Measurements from ENCODE around the gene PCBP2. TPM values are rescaled to one million over a fixed set of nuclear protein-coding genes. Genes with fewer than 3 reads are reported as not detected.

PCBP2 gene
- total RNA-seq, 4 donors from 2014 or later, result 493 to 555 (median 514) TPM

- Histone ChIP-seq H3K27me3 (no peaks in the 10 kb centered on the region), H3K9me3 (no peaks in the 10 kb centered on the region), H3K4me1 (peaks cover 10 to 26% of the 10 kb centered on the region in 2 donors), H3K27ac (no peak overlapping the region), H3K36me3 (peaks cover 12 to 22% of the 10 kb centered on the region in 2 donors), H3K4me3 (replicated peaks in 1 of 3) (no peak overlapping the region)
- TF ChIP-seq POLR2A (IDR thresholded peaks at IDR 0.05) (no peak), CTCF (IDR thresholded peaks at IDR 0.05) (no peak)
- intact Hi-C loops (cut with DNase I), result loop anchor here (5.0 to 10.0 kb wide), 2 partner anchors 49 to 181 kb away; partner anchors contain the start of gene AAAS
- DNase-seq, result no peak
- 85 to 87% methylated on average over 13 to 19 of the region's 19 CpGs for WGBS, 2 donors
These were observed 53.9 kb downstream of the PCBP2 start for GRCh38 chr12:53505555-53506449.

- H3K4me3 ChIP-seq (replicated peaks in 1 of 3), result no peak overlapping the region
- TF ChIP-seq CTCF (IDR thresholded peaks at IDR 0.05) (no peak), POLR2A (IDR thresholded peaks at IDR 0.05) (no peak)
- no peak for DNase-seq
- intact Hi-C loops (cut with DNase I), result loop anchor here (5.0 to 10.0 kb wide), 2 partner anchors 49 to 182 kb away; partner anchors contain the start of gene AAAS
- H3K9me3 ChIP-seq, result no peaks in the 10 kb centered on the region
- H3K36me3 ChIP-seq, result peaks cover 12 to 22% of the 10 kb centered on the region in 2 donors
- 31 to 49% methylated on average over 2 of the region's 2 CpGs for WGBS, 2 donors
- no peak overlapping the region for H3K27ac ChIP-seq
- H3K27me3 ChIP-seq, result no peaks in the 10 kb centered on the region
- H3K4me1 ChIP-seq, result peaks cover 9 to 25% of the 10 kb centered on the region in 2 donors
These were observed 54.5 kb downstream of the PCBP2 start for GRCh38 chr12:53506450-53506785.

- intact Hi-C loops (cut with DNase I), result loop anchor here (5.0 to 10.0 kb wide), 2 partner anchors 50 to 182 kb away; partner anchors contain the start of gene AAAS
- 88 to 93% methylated on average over 8 to 9 of the region's 9 CpGs for WGBS, 2 donors
- Histone ChIP-seq H3K36me3 (peaks cover 12 to 23% of the 10 kb centered on the region in 2 donors), H3K27ac (no peak within 1 kb of the TSS), H3K9me3 (no peaks in the 10 kb centered on the region), H3K4me3 (replicated peaks in 1 of 3) (no peak within 1 kb of the TSS), H3K4me1 (peaks cover 3 to 19% of the 10 kb centered on the region in 2 donors), H3K27me3 (no peaks in the 10 kb centered on the region)
- TF ChIP-seq CTCF (IDR thresholded peaks at IDR 0.05) (no peak), POLR2A (IDR thresholded peaks at IDR 0.05) (no peak)
- DNase-seq, result no peak
These were observed 55.1 kb downstream of the PCBP2 start, which contains the start of gene NPFF for GRCh38 chr12:53506881-53507602. TSS of gene NPFF (minus strand) at chr12:53507484. CDS start at chr12:53507474, 10 bp downstream.

GRCh38 chr12:53507603-53507885 is 55.6 kb downstream of the PCBP2 start:
- no peak for TF ChIP-seq POLR2A (IDR thresholded peaks at IDR 0.05)
- TF ChIP-seq CTCF (IDR thresholded peaks at IDR 0.05), result no peak
- Histone ChIP-seq H3K9me3 (no peaks in the 10 kb centered on the region), H3K36me3 (peaks cover 12 to 27% of the 10 kb centered on the region in 2 donors), H3K27ac (no peak overlapping the region), H3K27me3 (no peaks in the 10 kb centered on the region), H3K4me1 (peaks cover 0 to 14% of the 10 kb centered on the region in 2 donors), H3K4me3 (replicated peaks in 1 of 3) (no peak overlapping the region)
- intact Hi-C loops (cut with DNase I), result loop anchor here (5.0 to 10.0 kb wide), 2 partner anchors 50 to 183 kb away; partner anchors contain the start of gene AAAS
- DNase-seq, result no peak
- 80 to 90% methylated on average over 4 of the region's 4 CpGs for WGBS, 2 donors
